GM12864 (cell line): ENCODE measurements around the gene PYGM.

ENCODE experiments used
- DNase-seq: peaks from one replicate; pipeline ENCODE4 v3.0.0-alpha.2; 2011; ENCODE audit warnings: low read depth
- H3K4me3 ChIP-seq: 2 replicates; pipeline ENCODE4 v1.5.1; 2011; ENCODE audit warnings: mild to moderate bottlenecking, low read depth, low read length, control low read depth
- TF ChIP-seq, protein P1 (sequence below): IDR thresholded peaks from 2 replicates; pipeline ENCODE4 v1.5.1; 2011; ENCODE audit warnings: low read depth, mild to moderate bottlenecking, moderate library complexity, low read length, control low read depth, inconsistent platforms; ENCODE audit errors: missing control alignments

PYGM gene

DNA sequence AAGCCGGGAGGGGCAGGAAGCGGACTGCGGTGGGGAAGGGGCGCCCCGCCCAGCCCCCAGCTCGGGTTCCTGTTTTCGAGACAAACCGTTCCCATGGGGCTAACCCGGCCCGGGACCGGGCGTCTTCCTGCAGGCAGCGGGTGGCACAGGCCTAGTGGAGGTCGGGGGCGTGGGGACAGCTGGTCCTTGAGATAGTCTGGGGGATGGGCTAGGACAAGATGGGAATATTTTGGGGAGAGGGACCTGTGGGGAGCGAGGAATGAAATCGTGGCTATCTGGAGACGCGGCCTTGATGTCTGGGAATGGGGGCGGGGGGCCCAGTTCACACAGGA is 14.6 kb downstream of the PYGM start:
- no peak for DNase-seq
- TF ChIP-seq, protein P1, sequence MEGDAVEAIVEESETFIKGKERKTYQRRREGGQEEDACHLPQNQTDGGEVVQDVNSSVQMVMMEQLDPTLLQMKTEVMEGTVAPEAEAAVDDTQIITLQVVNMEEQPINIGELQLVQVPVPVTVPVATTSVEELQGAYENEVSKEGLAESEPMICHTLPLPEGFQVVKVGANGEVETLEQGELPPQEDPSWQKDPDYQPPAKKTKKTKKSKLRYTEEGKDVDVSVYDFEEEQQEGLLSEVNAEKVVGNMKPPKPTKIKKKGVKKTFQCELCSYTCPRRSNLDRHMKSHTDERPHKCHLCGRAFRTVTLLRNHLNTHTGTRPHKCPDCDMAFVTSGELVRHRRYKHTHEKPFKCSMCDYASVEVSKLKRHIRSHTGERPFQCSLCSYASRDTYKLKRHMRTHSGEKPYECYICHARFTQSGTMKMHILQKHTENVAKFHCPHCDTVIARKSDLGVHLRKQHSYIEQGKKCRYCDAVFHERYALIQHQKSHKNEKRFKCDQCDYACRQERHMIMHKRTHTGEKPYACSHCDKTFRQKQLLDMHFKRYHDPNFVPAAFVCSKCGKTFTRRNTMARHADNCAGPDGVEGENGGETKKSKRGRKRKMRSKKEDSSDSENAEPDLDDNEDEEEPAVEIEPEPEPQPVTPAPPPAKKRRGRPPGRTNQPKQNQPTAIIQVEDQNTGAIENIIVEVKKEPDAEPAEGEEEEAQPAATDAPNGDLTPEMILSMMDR, result no peak
- H3K4me3 ChIP-seq, result peak overlapping the region; percentile 49

DNA sequence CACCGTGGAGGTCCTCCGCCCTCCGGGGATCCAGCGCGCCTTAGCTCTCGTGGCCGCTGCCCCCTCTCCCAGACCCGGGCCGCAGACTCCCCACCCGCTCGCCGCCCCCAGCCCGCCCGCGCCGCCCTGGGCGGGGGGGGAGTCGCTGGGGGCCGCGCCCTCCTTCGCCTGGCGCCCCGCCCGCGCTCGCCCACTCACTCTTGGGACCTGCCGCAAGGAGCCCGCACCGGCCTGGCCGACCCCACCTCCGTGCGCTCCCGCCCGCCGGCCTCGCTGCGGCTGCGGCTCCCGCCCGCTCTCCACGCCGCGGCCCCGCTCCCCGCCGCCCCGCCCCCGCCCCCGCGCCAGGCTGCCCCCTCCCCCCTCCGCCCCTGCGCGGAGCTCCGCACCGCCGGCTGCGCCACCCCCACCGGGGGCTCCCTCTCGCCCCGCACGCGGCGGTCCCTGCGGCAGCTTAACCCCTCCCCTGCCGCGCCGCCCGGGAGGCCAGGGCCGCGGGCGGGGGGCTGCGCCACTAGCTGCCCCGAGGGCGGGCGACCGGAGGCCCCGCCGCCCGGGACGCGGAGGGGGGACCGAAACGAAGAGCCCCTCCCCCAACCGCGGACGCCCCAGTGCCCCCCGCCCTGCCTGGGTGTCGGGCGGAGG is 15.1 kb downstream of the PYGM start:
- TF ChIP-seq, protein P1, result no peak
- H3K4me3 ChIP-seq, result peak overlapping the region; percentile 49
- no peak for DNase-seq

DNA sequence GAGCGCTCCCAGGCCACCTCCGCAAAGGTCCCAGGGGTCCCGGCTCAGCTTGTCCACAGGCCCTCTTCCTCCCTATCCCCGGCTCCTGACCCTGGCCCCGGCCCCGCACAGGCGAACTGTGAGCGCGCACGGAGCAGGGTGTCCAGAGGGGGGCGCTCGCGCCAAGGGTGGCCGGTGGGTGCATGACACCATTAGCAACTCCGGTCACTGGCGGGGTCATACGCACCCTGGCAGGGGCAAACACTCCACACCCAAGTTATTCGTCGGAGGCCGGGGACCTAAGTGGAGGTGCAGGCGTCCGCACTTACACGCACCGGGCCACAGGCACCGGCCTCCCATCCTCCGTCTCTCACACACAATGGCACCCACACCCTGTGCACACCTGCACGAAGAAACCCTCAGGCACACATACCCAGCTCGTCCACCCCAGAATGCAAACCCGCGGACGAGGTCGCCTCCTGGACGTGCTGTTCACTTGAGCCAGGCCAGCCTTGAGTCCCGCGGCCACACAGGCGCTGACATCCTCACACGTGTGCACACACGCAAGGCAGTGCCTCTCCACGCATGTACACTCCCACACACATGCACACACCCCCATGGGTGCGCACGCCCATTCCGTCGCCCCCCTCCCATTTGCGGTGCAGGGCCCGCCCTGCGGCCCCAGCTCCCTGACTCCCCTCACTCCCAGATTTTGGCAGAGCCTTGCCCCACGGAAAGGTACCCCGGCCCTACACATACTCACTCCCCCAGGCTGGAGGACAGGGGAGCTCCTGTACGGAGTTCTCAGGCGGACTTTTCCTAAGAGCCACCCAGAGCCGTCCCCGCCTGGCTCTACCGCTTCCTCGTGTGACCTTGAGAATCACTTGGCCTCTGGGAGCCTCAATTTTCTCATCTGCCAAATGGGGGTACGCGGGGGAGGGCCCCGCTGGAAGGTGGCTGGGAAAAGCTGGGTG is 15.9 kb downstream of the PYGM start, which contains the start of gene RASGRP2:
TSS of gene RASGRP2 (minus strand) at position 552 of the 953 bp plus-strand sequence. CDS start 1,276 bp downstream, outside the sequence.
- TF ChIP-seq, protein P1, result peak; percentile 63
- DNase-seq, result no peak
- peak within 1 kb of the TSS; percentile 49 for H3K4me3 ChIP-seq

DNA sequence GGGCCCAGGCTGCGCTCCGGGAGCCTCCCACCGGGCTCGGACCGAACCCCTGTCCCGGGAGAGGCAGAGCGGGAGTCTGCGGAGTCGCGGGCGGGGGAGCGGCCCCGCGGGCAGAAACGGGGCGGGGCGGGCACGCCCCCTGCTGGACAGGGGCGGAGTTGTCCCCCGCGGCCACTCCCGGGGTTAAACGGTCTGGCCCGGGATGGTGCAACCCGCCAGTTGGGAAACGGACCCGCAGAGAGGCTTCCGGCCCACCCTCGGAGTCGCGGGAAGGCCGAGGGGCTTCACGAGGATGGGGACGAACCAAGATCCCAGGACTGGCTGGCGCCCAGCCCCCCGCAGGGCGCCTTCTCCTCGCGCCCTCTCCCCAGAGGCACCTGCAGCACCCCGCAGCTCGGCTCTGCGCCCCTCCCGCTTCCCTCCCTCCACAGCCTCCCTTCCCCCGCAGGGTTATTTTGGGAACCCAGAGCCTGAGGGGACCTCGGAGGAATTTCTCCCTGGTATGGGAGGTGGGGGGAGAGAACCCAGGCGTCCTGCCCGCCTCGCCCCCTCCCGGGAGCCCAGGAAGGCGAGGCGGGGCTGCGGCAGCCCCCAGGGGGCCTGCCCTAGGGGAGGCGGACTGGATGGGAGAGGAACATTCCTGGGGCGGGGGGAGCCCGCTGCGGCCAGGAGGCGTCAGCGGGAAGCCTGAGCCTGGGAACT is 16.7 kb downstream of the PYGM start:
- peak overlapping the region; percentile 41; the same call in 1 of the 2 replicates for H3K4me3 ChIP-seq
- DNase-seq, result no peak
- TF ChIP-seq, protein P1, result peak; percentile 93

DNA sequence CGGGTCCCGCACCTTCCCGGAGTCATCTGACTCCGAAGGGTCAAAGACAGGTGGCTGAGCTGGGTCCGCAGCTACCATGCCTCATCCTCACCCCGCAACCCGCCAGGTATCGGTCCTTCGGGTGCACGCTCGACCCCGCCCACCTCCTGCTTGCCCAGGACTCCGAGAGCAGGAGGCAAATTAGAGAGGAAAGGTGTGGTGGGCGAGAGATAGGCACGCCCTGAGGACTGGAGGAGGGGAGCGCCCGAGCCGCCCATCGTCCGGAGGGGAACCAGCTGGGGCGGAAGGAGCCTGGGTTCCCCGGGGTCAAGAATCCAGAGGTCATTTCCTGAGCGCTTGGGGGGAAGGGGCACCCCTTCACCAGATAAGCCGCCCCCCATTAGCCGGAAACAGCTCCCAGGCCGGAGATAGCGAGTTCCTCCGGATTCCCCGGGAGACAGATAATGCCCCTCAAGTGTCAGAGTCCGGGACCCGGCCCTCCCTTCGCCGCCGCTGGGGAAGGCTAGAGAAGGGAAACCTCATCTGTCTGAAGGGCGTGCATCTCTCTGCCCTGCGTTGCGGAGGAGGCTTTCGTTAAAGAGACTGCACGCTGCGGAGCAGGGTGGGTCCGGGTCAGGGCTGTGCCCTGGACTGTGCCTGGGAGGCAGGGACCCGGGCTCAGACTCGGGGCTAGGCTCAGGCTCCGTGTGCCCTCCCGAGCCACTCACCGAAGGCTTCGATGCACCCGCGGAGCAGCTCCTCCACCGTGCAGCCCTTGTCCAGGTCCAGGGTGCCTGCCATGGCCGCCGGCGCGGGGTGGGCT is 17.5 kb downstream of the PYGM start:
- no peak for DNase-seq
- TF ChIP-seq, protein P1, result no peak
- peak overlapping the region; percentile 41; the same call in 1 of the 2 replicates for H3K4me3 ChIP-seq
